ENCODE data around the gene EXD3.
"Not testable (repeated sequence)": the region's sequence is repeated elsewhere in the genome, so short reads cannot be mapped to it uniquely, and the experiment has no call there.

EXD3 gene

DNA sequence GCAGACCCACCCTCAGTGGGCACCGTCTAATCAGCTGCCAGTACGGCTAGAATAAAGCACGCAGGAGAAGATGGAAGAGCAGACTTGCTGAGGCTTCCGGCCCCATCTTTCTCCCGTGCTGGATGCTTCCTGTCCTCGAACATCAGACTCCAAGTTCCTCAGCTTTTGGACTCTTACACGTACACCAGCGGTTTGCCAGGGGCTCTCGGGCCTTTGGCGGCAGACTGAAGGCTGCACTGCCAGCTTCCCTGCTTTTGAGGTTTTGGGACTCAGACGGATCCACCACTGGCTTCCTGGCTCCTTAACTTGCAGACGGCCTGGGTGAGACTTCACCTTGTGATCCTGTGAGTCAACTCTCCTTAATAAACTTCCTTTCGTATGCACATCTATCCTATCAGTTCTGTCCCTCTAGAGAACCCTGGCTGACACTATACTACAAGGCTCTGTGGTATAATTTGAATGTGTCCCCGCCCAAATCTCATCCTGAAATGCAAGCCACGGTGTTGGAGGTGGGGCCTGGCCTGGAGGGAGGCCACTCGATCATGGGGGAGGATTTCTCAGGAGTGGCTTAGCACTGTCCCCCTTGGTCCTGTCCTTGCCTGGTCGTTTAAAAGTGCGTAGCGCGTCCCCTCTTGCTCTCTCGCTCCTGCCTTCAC is 89.8 kb downstream of the EXD3 start:
- Mint-ChIP-seq H3K4me3 (no peak overlapping the region), H3K27me3 (no peaks in the 10 kb centered on the region)

DNA sequence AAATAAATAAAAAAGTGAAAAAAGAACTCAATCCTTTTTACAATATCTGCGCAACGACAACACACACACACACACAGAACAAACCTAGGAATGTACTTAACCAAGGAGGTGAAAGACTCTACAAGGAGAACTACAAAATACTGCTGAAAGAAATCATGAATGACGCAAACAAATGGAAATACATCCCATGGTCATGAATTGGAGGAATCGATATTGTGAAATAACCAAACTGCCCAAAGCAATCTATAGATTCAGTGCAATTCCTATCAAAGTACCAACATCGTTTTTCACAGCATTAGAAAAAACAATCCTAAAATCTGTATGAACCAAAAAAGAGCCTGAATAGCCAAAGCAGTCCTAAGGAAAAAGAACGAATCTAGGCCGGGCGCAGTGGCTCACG is 91.0 kb downstream of the EXD3 start:
- Mint-ChIP-seq H3K36me3 (peaks cover 7% of the 10 kb centered on the region), H3K27ac (no peak overlapping the region), H3K9me3 (ENCODE audit: low read depth) (no peaks in the 10 kb centered on the region), H3K27me3 (no peaks in the 10 kb centered on the region), H3K4me3 (no peak overlapping the region), H3K4me1 (ENCODE audit: low read depth) (peaks cover under 1% of the 10 kb centered on the region)

More for the DNA sequence above, 89.8 kb downstream of the EXD3 start:
- Mint-ChIP-seq H3K36me3 (peaks cover 7% of the 10 kb centered on the region), H3K4me1 (ENCODE audit: low read depth) (no peaks in the 10 kb centered on the region), H3K27ac (no peak overlapping the region), H3K9me3 (ENCODE audit: low read depth) (no peaks in the 10 kb centered on the region)

DNA sequence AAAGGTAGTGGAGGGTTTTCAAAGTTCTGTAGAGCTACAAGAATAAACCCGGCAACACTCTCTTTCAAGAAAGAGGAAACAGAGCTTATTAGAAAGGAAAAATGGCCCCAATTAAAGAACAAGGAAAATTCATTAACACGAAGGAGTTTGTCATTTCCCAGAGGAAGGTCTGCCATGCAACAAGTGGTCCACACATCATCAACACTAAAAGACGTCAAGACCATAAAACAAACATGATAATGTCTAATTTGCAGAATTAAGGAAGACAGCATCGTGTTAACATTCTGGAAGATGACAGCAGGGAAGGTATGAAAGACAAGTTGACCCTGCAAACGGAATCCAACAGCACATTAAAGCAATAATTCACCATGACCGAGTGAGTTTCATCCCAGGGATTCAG is 92.3 kb downstream of the EXD3 start:
- H3K4me3 Mint-ChIP-seq: no peak overlapping the region
- peaks cover 2% of the 10 kb centered on the region for H3K27me3 Mint-ChIP-seq
- peaks cover 7% of the 10 kb centered on the region for H3K4me1 Mint-ChIP-seq (ENCODE audit: low read depth)
- H3K9me3 Mint-ChIP-seq (ENCODE audit: low read depth): no peaks in the 10 kb centered on the region
- peaks cover 6% of the 10 kb centered on the region for H3K36me3 Mint-ChIP-seq
- H3K27ac Mint-ChIP-seq: no peak overlapping the region

DNA sequence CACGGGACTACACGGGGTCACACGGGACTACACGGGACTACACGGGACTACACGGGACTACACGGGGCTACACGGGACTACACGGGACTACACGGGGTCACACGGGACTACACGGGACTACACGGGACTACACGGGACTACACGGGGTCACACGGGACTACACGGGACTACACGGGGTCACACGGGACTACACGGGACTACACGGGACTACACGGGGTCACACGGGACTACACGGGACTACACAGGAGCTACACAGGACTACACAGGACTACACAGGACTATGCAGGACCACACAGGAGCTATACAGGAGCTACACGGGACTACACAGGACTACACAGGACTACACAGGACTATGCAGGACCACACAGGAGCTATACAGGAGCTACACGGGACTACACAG is 93.4 kb downstream of the EXD3 start:
- H3K27ac Mint-ChIP-seq; H3K4me1 Mint-ChIP-seq (ENCODE audit: low read depth); H3K4me3 Mint-ChIP-seq; H3K36me3 Mint-ChIP-seq; H3K27me3 Mint-ChIP-seq; H3K9me3 Mint-ChIP-seq (ENCODE audit: low read depth): not testable (repeated sequence)

DNA sequence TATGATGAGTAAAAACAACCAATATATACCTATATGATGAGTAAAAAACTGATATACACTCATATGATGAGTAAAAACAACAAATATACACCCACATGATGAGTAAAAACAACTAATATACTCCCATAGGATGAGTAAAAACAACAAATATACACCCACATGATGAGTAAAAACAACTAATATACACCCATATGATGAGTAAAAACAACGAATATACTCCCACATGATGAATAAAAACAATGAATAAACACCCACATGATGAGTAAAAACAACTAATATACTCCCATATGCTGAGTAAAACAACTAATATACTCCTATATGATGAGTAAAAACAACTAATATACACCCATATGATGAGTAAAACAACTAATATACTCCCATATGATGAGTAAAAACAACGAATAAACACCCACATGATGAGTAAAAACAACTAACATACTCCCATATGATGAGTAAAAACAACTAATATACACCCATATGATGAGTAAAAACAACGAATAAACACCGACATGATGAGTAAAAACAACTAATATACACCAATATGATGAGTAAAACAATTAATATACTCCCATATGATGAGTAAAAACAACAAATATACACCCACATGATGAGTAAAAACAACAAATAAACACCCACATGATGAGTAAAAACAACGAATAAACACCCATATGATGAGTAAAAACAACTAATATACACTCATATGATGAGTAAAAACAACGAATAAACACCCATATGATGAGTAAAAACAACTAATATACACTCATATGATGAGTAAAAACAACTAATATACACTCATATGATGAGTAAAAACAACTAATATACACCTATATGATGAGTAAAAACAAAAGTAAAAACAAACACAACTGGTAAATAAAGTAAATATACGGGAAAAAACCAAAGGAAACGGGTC is 95.1 kb downstream of the EXD3 start:
- H3K4me3 Mint-ChIP-seq; H3K9me3 Mint-ChIP-seq (ENCODE audit: low read depth); H3K27me3 Mint-ChIP-seq; H3K4me1 Mint-ChIP-seq (ENCODE audit: low read depth); H3K36me3 Mint-ChIP-seq: not testable (repeated sequence)
- peak overlapping the region; percentile 78 for H3K27ac Mint-ChIP-seq

DNA sequence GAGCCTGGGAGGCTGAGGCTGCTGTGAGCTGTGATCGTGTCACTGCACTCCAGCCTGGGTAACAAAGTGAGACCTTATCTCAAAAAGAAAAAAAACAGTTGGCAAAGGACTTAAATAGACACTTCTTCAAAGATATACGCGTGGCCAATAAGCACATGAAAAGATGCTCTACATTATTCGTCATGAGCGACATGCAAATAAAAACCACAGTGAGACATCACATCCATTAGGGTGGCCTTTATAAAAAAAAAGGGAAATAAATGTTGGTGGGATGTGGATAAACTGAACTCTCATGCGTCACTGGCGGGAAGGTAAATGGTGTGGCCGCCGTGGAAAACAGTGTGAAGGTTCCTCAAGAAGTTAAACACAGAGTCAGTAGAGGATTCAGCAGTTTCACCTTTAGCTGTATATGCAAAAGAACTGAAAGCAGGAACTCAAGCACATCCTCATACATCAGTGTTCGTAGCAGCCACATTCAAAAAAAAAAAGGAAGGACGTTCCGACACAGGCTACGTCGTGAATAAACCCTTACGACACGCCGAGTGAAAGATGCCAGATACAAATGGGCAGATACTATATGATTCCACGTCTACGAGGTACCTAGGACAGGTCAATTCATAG is 96.4 kb downstream of the EXD3 start:
- H3K36me3 Mint-ChIP-seq: peaks cover 2% of the 10 kb centered on the region
- H3K27ac Mint-ChIP-seq: peak overlapping the region; percentile 78
- peak overlapping the region; percentile 80 for H3K4me3 Mint-ChIP-seq
- peaks cover 12% of the 10 kb centered on the region for H3K4me1 Mint-ChIP-seq (ENCODE audit: low read depth)
- no peaks in the 10 kb centered on the region for H3K9me3 Mint-ChIP-seq (ENCODE audit: low read depth)
- H3K27me3 Mint-ChIP-seq: peaks cover 2% of the 10 kb centered on the region

DNA sequence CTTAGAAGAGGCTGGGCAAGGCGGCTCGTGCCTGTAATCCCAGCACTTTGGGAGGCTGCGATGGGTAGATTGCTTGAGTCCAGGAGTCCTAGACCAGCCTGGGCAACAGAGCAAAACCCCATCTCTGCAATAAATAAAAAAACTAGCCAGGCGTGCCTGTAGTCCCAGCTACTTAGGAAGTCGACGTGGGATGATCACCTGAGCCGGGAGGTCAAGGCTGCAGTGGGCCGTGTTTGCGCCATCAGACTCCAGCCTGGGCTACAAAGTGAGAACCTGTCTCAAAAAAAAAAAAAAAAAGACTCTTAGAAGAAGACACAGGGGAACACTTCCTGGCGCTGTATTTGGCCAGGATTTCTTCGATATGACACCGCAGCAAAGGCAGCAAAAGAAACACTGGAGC is 97.2 kb downstream of the EXD3 start:
- H3K9me3 Mint-ChIP-seq (ENCODE audit: low read depth): no peaks in the 10 kb centered on the region
- H3K27ac Mint-ChIP-seq: no peak overlapping the region
- H3K27me3 Mint-ChIP-seq: peaks cover 2% of the 10 kb centered on the region

DNA sequence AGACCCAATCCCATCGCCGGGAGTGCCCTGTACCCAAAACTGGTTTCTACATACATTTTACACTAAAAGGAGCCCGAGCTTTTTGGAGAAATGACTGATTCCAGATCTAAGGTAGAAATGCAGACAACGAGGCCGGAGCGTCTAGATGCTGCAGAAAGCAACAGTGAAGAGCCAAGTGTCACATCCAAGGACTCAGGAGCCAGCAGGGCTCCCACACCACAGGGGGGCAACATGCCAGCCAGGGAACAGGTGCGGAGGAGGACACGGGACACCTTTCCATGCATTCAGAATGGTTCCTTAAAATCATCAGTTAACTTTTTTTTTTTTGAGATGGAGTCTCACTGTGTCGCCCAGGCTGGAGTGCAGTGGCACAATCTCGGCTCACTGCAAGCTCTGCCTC is 97.8 kb downstream of the EXD3 start:
- Mint-ChIP-seq H3K9me3 (ENCODE audit: low read depth) (no peaks in the 10 kb centered on the region), H3K4me1 (ENCODE audit: low read depth) (peaks cover 15% of the 10 kb centered on the region), H3K4me3 (no peak overlapping the region), H3K27me3 (peaks cover 2% of the 10 kb centered on the region), H3K27ac (no peak overlapping the region), H3K36me3 (peaks cover 2% of the 10 kb centered on the region)

More for the DNA sequence above, 97.2 kb downstream of the EXD3 start:
- Mint-ChIP-seq H3K4me1 (ENCODE audit: low read depth) (peaks cover 12% of the 10 kb centered on the region), H3K4me3 (no peak overlapping the region), H3K36me3 (peaks cover 2% of the 10 kb centered on the region)

DNA sequence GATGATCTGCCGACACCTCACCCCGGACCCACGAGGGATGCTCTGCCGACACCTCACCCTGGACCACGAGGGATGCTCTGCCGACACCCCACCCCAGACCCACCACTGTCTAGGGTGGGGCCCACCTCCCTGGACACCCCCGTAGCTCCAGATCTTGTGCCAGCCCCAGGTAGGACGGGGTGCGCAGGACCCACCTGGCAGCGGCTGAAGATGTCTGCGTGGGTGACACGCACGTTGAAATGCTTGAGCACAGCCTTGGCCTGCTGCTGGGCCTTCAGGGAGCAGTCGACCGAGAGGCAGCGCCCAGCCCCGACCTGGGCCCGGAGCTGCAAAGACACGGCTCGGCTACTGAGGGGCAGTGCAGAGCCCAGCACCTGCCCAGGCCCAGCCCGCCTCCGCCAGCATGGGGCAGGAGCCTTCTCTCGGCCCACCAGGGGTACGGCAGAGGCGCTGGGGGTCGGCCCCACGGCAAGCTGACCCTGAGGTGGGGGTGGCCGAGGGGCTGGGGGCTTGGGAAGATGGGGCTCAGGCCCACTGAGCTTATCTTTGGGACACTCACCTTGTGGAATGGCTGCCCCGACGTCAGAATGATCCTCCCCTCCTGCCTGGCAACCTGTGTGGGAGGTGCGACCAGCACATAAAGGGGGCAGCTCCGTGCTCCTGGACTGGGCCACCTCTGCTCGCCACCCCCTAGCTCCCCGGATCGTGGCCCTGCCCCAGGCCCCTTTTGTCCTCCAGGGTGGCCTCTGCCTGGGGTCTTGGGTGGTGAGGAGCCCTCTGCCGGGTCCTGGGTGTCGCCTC is 99.2 kb downstream of the EXD3 start:
- H3K27me3 Mint-ChIP-seq: peaks cover 2% of the 10 kb centered on the region
- H3K4me3 Mint-ChIP-seq: no peak overlapping the region

DNA sequence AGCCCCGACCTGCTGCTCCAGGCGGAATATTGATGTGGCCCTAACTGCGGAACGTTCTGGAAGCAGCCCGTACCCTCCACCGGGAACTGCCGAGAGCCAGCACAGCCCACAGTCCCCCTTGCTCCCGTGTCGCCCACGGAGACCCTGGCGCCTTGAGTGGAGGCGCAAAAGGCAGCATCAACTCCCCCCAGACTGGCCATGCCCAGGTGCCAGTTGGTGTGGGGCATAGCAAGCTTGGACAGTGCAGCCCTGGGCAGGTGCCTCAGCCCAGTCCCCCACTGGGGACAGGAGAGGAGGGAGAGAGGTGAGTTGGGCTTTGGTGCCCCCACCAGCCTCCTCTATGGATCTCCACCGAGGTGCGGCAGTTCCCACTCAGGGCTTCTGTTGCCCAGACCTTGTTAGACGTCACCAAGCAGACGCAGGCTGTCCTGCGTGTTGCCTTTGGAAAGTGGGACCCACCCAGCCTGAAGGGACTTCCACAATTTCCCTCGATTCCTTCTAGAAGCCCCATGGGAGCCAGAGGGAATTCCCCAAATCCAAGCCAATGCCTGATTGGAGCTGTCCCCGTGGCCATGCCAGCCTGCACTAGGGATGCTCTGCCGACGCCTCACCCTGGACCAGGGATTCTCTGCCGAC is 101.1 kb downstream of the EXD3 start:
- Mint-ChIP-seq H3K4me1 (ENCODE audit: low read depth) (peaks cover 14% of the 10 kb centered on the region), H3K27me3 (peaks cover 1% of the 10 kb centered on the region), H3K4me3 (no peak overlapping the region), H3K9me3 (ENCODE audit: low read depth) (no peaks in the 10 kb centered on the region), H3K27ac (no peak overlapping the region), H3K36me3 (peaks cover 2% of the 10 kb centered on the region)

More for the DNA sequence above, 99.2 kb downstream of the EXD3 start:
- Mint-ChIP-seq H3K36me3 (peaks cover 2% of the 10 kb centered on the region), H3K4me1 (ENCODE audit: low read depth) (peaks cover 15% of the 10 kb centered on the region), H3K27ac (no peak overlapping the region), H3K9me3 (ENCODE audit: low read depth) (no peaks in the 10 kb centered on the region)

DNA sequence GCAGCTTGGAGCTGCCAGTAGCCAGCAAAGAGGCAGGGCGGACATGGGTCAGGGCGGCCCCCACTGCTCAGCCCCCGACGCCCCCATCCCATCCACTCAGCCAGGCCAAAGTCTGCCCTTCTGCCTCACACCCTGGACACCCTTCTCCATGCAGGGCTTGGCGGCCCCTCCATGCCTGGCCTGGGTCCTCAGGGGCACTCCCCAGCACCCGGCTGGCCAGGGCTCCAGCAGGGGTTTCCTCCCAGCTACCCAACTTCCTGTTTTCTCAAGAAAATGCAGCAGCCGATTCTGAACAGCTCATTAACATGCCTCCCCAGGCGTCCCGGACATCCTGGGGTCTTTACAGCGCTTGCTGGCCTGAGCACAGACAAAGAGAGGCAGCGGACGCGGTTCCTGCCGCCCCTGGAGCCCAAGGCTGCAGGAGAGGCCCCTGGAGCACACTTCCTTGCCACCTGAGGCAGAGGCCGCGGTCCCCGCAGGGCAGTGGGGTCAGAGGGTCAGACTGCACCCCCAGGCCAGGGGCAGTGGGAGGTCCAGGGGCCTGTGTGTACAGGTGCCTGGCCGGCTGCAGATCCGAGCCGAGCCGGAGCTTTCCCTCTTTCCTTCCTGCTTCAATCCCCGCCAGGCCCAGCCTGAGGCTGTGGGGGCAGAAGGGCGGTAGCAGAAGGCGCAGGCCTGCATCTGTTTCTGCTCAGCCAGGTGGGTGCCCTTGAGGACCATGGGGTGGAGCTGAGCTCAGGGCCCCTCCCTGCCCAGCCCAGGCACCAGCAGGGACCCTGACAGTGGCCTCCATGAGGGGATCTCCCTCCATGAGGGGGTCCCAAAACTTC is 102.2 kb downstream of the EXD3 start:
- Mint-ChIP-seq H3K9me3 (ENCODE audit: low read depth) (no peaks in the 10 kb centered on the region), H3K4me3 (peak overlapping the region; percentile 27), H3K27ac (no peak overlapping the region), H3K27me3 (no peaks in the 10 kb centered on the region), H3K4me1 (ENCODE audit: low read depth) (peaks cover 7% of the 10 kb centered on the region), H3K36me3 (no peaks in the 10 kb centered on the region)

DNA sequence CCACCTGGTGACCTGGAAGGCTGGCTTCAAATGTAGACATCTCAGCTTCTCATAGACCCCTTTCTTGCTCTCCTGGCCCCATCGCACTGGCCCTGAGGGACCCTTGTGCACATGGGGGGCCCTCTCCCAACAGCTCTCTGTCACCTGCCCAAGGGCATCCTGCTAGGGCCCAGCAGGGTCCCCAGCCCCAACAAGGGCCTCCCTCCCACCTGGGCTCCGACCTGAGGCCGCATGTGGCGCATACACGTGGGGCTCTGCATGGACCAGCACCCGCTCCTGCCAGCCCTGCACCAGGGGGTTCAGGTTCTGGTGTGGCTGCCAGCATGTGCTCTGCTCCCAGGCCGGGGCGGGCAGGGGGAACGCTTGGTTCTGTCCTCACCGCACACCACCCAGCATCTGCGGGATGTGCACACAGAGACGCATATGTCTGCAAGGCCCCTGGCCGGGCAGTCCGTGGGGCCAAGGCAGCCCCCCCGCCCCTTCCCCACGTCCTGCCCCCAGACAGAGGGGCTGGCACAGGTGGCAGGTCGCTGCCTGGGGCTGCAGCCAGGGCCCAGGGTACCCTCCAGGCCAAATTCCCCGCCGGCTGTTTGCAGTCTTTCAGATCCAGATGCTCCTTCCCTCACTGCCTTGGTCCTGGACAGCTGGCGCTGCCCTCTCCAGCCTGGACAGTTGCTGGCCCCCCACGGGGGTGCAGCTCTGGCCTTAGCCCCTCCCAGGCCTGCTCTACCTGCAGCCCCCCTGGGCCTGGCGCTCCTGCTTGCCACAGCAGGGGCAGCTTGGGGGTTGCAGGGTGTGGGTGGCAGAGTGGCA is 103.0 kb downstream of the EXD3 start:
- Mint-ChIP-seq H3K4me1 (ENCODE audit: low read depth) (peaks cover 5% of the 10 kb centered on the region), H3K4me3 (no peak overlapping the region), H3K9me3 (ENCODE audit: low read depth) (no peaks in the 10 kb centered on the region), H3K27me3 (no peaks in the 10 kb centered on the region), H3K36me3 (no peaks in the 10 kb centered on the region), H3K27ac (no peak overlapping the region)
